K562 (cell line): ENCODE measurements around the gene SIMC1. TPM values are rescaled to one million over a fixed set of nuclear protein-coding genes. Genes with fewer than 3 reads are reported as not detected.

Source experiments
- ARID2 ChIP-seq: fragments of 450-650 bp; IDR thresholded peaks from 2 replicates; pipeline ENCODE4 v1.6.1; 2017; ENCODE audit warnings: antibody characterized with exemption, mild to moderate bottlenecking
- ATF1 ChIP-seq, 2 experiments: fragments of 450-650 bp in 1 of 2; IDR thresholded peaks; 2 replicates each; pipeline ENCODE4 v1.6.1; 2016; ENCODE audit warnings: missing compliant biosample characterization in 1 of 2, missing genetic modification characterization in 1 of 2
- CBFA2T2 ChIP-seq: fragments of 450-650 bp; conservative IDR thresholded peaks from 2 replicates; pipeline ENCODE4 v1.6.1; 2017; ENCODE audit warnings: mild to moderate bottlenecking
- CBX8 ChIP-seq: fragments of 200-600 bp; sonication (generic); IDR thresholded peaks from 2 replicates; pipeline ENCODE4 v1.6.1; 2012; ENCODE audit warnings: borderline replicate concordance, mixed run types, low read depth, mild to moderate bottlenecking, moderate library complexity, mixed read lengths, low read length, control low read depth, inconsistent platforms; ENCODE audit not compliant: poor library complexity, severe bottlenecking; ENCODE audit errors: extremely low read depth
- ELF1 ChIP-seq: fragments of 200-800 bp; sonication (Bioruptor generic); IDR thresholded peaks from 2 replicates; pipeline ENCODE4 v1.6.1; 2016; ENCODE audit warnings: missing genetic modification characterization, missing compliant biosample characterization
- GABPB1 ChIP-seq: sonication (generic); formaldehyde crosslinking; IDR thresholded peaks from 2 replicates; pipeline ENCODE4 v1.8.0; 2022; ENCODE audit warnings: mild to moderate bottlenecking, missing genetic modification reagents
- HDAC1 ChIP-seq, 2 experiments: fragments of 450-650 bp; IDR thresholded peaks; 2 replicates each; pipeline ENCODE4 v1.6.1; 2016 to 2017; ENCODE audit warnings: inconsistent platforms in 1 of 2, mild to moderate bottlenecking in 1 of 2, moderate library complexity in 1 of 2
- HMGN3 ChIP-seq: IDR thresholded peaks from 2 replicates; pipeline ENCODE4 v1.6.1; 2011; ENCODE audit warnings: borderline replicate concordance, low read depth, mild to moderate bottlenecking, mixed read lengths, low read length; ENCODE audit not compliant: insufficient read length; ENCODE audit errors: extremely low read depth
- MED1 ChIP-seq: sonication (generic); formaldehyde crosslinking; IDR thresholded peaks from 2 replicates; pipeline ENCODE4 v1.8.1; 2023; ENCODE audit warnings: missing genetic modification reagents, borderline replicate concordance
- NCOR1 ChIP-seq: fragments of 450-650 bp; IDR thresholded peaks from 2 replicates; pipeline ENCODE4 v1.6.1; 2016; ENCODE audit warnings: mild to moderate bottlenecking, moderate library complexity
- NFIC ChIP-seq: fragments of 450-650 bp; IDR thresholded peaks from 2 replicates; pipeline ENCODE4 v1.6.1; 2017; ENCODE audit warnings: mild to moderate bottlenecking, inconsistent platforms
- RUNX1 ChIP-seq: sonication (generic); IDR thresholded peaks from 2 replicates; pipeline ENCODE4 v1.6.1; 2016; ENCODE audit warnings: antibody characterized with exemption, low read depth
- SMARCA5 ChIP-seq: fragments of 450-650 bp; IDR thresholded peaks from 2 replicates; pipeline ENCODE4 v1.6.1; 2016
- SRSF1 ChIP-seq: fragments of 200-400 bp; formaldehyde crosslinking; IDR thresholded peaks from 2 replicates; pipeline ENCODE4 v1.6.1; 2017; ENCODE audit warnings: mild to moderate bottlenecking, low read depth, low read length, moderate library complexity
- TCF15 ChIP-seq: fragments of 250-450 bp; sonication (Bioruptor Pico); IDR thresholded peaks from 2 replicates; pipeline ENCODE4 v1.8.0; 2022; ENCODE audit warnings: moderate library complexity, mild to moderate bottlenecking, inconsistent platforms
- TEAD4 ChIP-seq, 2 experiments: sonication (generic) in 1 of 2; formaldehyde crosslinking in 1 of 2; IDR thresholded peaks; 2 replicates each; pipeline versions ENCODE4 v1.6.1 to v1.8.0; 2012 to 2022; ENCODE audit warnings: borderline replicate concordance in 1 of 2, inconsistent platforms in 1 of 2, low read length in 1 of 2, mild to moderate bottlenecking in 1 of 2, missing genetic modification reagents in 1 of 2
- ZEB2 ChIP-seq: fragments of 450-650 bp; IDR thresholded peaks from 2 replicates; pipeline ENCODE4 v1.6.1; 2016
- ZNF134 ChIP-seq: fragments of 250-450 bp; sonication (Bioruptor Pico); conservative IDR thresholded peaks from 2 replicates; pipeline ENCODE4 v1.4.0; 2020
- ZNF143 ChIP-seq: sonication (generic); formaldehyde crosslinking; IDR thresholded peaks from 2 replicates; pipeline ENCODE4 v1.9.0; 2022; ENCODE audit warnings: mild to moderate bottlenecking, missing genetic modification reagents
- polyA plus RNA-seq, 8 experiments: library from polyadenylated mRNA; depleted of rRNA in 4 of 8; stranded (reverse) in 5 of 8; unstranded in 3 of 8; fragments of >200 nt; fragmentation: Nextera tagmentation in 2 of 8; fragmentation: Illumina TruSeq in 1 of 8; extraction: Ambion mirVana in 2 of 8; extraction: Trizol in 1 of 8; gene quantifications; 2 replicates each; pipeline versions ENCODE4 v1.2.1 to v1.2.3, GENCODE V29; 2011 to 2014; ENCODE audit warnings: inconsistent platforms in 1 of 8, missing spikeins in 1 of 8
- total RNA-seq, 7 experiments: library from RNA; depleted of rRNA in 6 of 7; stranded (reverse); fragments of >200 nt in 6 of 7; fragmentation: Illumina TruSeq in 2 of 7; extraction: Trizol in 2 of 7; gene quantifications; 2 replicates each; pipeline versions ENCODE4 v1.2.1 to v1.2.3, GENCODE V29; 2011 to 2021; ENCODE audit warnings: low replicate concordance in 1 of 7
- TF ChIP-seq, protein P1 (sequence below): sonication (generic); formaldehyde crosslinking; IDR thresholded peaks from 2 replicates; pipeline ENCODE4 v1.8.0; 2023; ENCODE audit warnings: mild to moderate bottlenecking, missing genetic modification reagents
- TF ChIP-seq, protein P2 (sequence below): sonication (generic); formaldehyde crosslinking; IDR thresholded peaks from 2 replicates; pipeline ENCODE4 v1.8.1; 2023; ENCODE audit warnings: mild to moderate bottlenecking, missing genetic modification reagents
- TF ChIP-seq, protein P3 (sequence below): sonication (generic); formaldehyde crosslinking; IDR thresholded peaks from 2 replicates; pipeline ENCODE4 v1.8.0; 2022; ENCODE audit warnings: mild to moderate bottlenecking, missing genetic modification reagents

Gene SIMC1
- total and polyA plus RNA-seq, 9 of the 15 experiments (the other 6 are each of a cell fraction or from before 2014, with no cell fraction given), result 7.2 to 36.3 (median 14.7) TPM

GRCh38 chr5:176341325-176342157 is 103.3 kb downstream of the SIMC1 start (continued):
- TF ChIP-seq, protein P1, sequence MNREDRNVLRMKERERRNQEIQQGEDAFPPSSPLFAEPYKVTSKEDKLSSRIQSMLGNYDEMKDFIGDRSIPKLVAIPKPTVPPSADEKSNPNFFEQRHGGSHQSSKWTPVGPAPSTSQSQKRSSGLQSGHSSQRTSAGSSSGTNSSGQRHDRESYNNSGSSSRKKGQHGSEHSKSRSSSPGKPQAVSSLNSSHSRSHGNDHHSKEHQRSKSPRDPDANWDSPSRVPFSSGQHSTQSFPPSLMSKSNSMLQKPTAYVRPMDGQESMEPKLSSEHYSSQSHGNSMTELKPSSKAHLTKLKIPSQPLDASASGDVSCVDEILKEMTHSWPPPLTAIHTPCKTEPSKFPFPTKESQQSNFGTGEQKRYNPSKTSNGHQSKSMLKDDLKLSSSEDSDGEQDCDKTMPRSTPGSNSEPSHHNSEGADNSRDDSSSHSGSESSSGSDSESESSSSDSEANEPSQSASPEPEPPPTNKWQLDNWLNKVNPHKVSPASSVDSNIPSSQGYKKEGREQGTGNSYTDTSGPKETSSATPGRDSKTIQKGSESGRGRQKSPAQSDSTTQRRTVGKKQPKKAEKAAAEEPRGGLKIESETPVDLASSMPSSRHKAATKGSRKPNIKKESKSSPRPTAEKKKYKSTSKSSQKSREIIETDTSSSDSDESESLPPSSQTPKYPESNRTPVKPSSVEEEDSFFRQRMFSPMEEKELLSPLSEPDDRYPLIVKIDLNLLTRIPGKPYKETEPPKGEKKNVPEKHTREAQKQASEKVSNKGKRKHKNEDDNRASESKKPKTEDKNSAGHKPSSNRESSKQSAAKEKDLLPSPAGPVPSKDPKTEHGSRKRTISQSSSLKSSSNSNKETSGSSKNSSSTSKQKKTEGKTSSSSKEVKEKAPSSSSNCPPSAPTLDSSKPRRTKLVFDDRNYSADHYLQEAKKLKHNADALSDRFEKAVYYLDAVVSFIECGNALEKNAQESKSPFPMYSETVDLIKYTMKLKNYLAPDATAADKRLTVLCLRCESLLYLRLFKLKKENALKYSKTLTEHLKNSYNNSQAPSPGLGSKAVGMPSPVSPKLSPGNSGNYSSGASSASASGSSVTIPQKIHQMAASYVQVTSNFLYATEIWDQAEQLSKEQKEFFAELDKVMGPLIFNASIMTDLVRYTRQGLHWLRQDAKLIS (CRISPR knock-in tag), result no peak
- TF ChIP-seq ARID2 (no peak), HDAC1 (IDR thresholded peaks at IDR 0.05) (no peak), TEAD4 (IDR thresholded peaks at IDR 0.05; ENCODE audit: low read length) (no peak), TEAD4 (CRISPR knock-in tag; IDR thresholded peaks at IDR 0.05; ENCODE audit: borderline replicate concordance) (no peak), MED1 (no peak), ZNF134 (CRISPR knock-in tag) (no peak), HMGN3 (no peak), ATF1 (CRISPR knock-in tag; IDR thresholded peaks at IDR 0.05) (no peak), ATF1 (tag; IDR thresholded peaks at IDR 0.05) (no peak), SRSF1 (no peak), ELF1 (tag) (no peak), CBFA2T2 (peak; percentile 46), CBX8 (no peak), SMARCA5 (no peak), NCOR1 (peak; percentile 30; the same call in 1 of the 2 replicates), NFIC (peak; percentile 97), ZNF143 (CRISPR knock-in tag) (no peak), RUNX1 (no peak), TCF15 (no peak), ZEB2 (peak; percentile 39; the same call in 1 of the 2 replicates), GABPB1 (CRISPR knock-in tag) (no peak)
- TF ChIP-seq, protein P2, sequence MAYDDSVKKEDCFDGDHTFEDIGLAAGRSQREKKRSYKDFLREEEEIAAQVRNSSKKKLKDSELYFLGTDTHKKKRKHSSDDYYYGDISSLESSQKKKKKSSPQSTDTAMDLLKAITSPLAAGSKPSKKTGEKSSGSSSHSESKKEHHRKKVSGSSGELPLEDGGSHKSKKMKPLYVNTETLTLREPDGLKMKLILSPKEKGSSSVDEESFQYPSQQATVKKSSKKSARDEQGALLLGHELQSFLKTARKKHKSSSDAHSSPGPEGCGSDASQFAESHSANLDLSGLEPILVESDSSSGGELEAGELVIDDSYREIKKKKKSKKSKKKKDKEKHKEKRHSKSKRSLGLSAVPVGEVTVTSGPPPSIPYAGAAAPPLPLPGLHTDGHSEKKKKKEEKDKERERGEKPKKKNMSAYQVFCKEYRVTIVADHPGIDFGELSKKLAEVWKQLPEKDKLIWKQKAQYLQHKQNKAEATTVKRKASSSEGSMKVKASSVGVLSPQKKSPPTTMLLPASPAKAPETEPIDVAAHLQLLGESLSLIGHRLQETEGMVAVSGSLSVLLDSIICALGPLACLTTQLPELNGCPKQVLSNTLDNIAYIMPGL, result no peak
- TF ChIP-seq, protein P3, sequence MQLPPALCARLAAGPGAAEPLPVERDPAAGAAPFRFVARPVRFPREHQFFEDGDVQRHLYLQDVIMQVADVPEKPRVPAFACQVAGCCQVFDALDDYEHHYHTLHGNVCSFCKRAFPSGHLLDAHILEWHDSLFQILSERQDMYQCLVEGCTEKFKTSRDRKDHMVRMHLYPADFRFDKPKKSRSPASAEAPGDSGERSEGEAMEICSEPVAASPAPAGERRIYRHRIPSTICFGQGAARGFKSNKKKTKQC (CRISPR knock-in tag), result no peak
